Activated CD8-positive, alpha-beta memory T cell treated with anti-CD3 and anti-CD28 coated beads for 4 hours (primary cell): ENCODE data around the gene LCP1.
A peak's percentile ranks its signal among the peaks of the same experiment; 100 is the strongest.
"Not testable (repeated sequence)": the region's sequence is repeated elsewhere in the genome, so short reads cannot be mapped to it uniquely, and the experiment has no call there.

Experiments used
- DNase-seq, 2 donors: peaks; one replicate each; pipeline ENCODE4 v3.0.0-alpha.2; 2020; ENCODE audit warnings: low read depth in 2 of 2

LCP1 gene, protein sequence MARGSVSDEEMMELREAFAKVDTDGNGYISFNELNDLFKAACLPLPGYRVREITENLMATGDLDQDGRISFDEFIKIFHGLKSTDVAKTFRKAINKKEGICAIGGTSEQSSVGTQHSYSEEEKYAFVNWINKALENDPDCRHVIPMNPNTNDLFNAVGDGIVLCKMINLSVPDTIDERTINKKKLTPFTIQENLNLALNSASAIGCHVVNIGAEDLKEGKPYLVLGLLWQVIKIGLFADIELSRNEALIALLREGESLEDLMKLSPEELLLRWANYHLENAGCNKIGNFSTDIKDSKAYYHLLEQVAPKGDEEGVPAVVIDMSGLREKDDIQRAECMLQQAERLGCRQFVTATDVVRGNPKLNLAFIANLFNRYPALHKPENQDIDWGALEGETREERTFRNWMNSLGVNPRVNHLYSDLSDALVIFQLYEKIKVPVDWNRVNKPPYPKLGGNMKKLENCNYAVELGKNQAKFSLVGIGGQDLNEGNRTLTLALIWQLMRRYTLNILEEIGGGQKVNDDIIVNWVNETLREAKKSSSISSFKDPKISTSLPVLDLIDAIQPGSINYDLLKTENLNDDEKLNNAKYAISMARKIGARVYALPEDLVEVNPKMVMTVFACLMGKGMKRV

DNA sequence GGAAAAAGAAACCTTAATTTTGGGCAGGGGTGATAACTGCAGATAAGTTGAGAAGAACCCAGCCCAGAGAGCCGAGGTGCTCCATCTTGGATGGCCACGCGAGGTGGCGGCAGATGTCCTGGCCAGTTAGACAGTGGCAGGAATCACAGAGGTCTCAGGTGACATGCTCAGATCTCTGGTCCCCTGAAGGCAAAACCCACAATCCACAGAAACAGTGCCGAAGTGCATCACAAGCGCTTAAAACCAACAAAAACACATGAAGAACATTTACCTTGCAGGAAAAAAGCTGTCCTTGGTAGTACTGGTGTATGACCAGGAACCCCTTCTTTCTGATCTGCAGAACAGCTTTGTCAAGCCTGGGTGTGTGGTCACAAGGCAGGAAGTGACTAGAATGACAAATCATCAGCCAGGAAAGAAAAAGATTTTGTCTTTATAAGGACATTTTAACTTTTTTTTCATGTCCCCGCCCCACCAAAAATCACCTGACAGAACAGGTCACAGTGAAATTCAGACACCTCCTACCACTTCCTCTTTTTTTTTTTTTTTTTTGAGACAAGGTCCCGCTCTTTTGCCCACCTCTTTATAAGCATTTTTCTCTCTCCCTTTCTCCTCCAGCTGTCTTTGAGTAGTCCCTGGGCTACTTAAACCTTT lies at the start of gene LCP1:
TSS of gene LCP1 (minus strand) at position 338 of the 651 bp plus-strand sequence. CDS start 22,515 bp downstream, outside the sequence.
- DNase-seq, result peak; percentile 62 to 75

DNA sequence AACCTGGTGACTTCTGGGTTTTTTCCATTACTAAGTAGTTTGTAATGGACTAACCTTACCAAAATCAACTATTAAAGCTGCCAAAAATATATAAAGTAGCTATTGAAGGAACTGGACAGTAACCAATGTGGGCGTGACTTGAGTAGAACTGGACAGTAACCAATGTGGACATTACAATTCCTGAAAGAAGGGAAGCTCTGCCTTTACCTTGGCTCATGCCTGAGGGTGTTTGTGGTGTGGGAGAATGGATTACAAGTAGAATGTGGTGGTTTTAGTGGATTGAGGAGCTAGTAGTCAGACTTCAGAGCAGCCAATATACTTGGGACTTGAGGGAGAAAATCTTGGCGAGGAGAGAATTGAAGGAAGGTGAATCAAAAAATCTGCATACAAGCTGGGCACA lies 47.3 kb upstream of the LCP1 start:
- no peak for DNase-seq

DNA sequence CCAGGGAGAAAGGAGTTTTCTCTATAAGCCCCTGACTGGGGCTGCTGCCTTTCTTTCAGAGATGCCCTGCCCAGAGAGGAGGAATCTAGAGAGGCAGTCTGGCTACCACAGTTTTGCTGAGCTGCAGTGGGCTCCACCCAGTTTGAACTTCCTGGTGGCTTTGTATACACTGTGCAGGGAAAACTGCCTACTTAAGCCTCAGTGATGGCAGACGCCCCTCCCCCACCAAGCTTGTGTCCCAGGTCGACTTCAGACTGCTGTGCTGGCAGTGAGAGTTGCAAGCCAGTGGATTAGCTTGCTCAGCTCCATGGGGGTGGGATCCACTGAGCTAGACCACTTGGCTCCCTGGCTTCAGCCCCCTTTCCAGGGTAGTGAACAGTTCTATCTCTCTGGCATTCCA lies 38.3 kb upstream of the LCP1 start:
- DNase-seq, result not testable (repeated sequence)

DNA sequence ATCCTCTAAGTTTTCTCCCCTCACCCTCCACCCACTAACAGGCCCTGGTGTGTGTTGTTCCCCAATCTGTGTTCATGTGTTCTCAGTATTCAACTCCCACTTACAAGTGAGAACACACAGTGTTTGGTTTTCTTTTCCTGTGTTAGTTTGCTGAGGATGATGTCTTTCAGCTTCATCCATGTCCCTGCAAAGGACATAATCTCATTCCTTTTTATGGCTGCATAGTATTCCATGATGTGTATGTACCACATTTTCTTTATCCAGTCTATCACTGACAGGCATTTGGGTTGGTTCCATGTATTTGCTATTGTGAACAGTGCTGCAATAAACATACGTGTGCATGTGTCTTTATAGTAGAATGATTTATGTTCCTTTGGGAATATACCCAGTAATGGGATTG lies 32.8 kb upstream of the LCP1 start:
- DNase-seq, result not testable (repeated sequence)

DNA sequence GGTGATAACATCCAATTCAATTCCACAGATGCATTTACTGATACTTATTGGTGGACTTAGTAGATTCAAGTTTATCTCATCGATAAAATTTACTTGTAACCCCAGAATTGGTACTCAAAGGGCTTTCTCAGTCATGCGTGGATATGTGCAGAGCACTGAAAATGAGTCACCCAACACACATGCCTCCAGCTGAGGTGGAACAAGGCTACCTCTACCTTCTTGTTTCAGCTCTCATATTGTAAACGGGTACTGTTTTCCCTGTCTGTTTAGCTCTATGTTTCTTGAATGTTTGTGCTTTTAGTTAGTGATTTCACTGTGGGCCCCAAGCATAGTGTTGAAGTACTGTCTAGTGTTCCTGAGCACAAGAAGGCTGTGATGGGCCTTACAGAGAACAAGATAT lies 31.3 kb upstream of the LCP1 start:
- DNase-seq, result no peak

DNA sequence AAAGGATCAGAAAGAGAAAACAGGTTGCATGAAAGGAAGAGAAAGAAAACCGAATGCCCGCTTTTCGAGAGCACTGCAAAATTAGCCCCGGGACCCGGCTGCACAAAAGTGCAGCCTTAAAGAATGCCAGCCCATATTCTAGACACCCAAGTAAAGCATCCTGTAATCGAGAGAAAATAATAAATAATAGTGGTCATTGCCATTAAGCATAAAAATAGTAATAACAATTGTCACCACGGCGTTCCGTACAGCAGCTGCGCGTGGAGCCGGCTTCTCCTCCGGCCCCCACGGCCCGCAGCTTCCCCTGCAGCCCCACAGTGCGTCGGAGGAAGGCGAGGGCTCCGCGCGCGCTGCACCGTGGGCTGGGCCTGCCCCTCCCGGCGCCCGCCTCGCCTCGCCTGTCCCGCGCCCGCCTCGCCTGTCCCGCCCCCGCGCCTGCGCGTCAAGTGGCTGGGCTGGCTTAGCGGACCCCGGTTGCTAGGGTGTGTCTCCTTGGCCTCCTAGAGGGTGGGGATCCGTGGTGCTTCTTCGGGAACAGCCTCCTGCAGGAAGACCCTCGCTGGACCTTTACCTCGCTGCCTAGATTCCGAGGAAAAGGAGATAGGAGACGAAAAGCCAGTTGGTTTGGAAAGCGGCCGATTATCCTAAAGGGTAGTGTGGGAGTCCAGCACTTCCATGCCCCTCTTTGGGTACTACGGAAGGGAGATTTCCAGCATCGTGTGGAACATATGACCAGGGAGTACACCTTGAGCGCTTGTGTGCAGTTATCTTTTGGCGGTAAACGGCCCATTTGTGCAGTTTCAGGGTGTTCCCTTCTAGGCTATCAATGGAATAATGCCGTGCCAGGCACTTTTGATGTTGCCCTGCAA lies 29.7 kb upstream of the LCP1 start, which contains the start of gene LRRC63:
TSS of gene LRRC63 (plus strand) at position 446 of the 869 bp plus-strand sequence. CDS start 1,107 bp downstream, outside the sequence.
- DNase-seq, result peak; percentile 68 to 73

DNA sequence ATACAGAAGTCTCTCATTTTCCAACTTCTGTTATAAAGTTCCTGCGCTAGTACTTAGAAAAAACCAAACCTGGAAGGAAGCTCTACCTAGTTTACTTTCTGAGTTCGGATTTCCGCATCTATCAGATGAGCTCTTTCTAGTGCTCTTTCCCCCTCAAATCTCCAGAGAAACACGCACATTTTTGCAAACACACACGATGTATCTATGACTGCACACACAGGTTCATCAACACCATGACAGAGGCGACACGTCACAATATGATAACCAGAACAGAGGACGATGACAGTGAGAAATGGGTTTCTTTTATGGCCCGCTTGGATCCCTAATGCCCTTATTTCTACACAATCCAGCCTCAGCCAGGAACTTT lies 29.1 kb upstream of the LCP1 start:
- no peak for DNase-seq

DNA sequence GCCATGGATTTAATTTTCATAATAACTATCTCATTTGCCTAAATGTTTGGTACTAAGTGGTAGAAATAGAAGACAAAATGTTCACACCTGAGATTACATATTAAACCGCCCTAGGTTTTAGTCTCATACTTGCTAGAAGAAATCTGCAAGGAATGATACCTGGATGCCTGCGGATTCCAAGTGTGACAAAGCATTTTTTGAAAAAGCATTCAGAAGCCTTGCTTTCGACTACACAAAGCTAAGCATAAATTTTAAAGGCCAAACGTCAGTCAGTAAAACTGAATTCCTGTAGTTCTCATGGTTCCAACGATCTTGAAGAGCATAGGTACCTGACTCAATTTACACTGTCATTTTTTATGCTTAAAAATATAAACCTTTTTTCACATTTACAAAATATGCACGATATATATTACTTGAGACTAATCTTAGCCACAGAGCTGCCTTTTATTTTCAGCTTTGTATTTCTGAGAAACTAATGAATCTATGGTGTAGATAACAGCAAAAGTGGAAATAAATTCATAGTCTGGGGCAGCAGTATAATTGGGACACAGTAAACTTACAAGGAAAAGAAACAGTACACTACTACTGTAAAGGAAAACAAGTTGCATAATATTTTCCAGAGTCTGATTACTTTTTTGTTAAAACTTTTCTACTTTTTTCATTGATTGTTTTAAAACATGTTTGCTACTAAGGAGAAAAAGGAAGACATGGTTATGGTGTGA lies 28.5 kb upstream of the LCP1 start:
- no peak for DNase-seq

DNA sequence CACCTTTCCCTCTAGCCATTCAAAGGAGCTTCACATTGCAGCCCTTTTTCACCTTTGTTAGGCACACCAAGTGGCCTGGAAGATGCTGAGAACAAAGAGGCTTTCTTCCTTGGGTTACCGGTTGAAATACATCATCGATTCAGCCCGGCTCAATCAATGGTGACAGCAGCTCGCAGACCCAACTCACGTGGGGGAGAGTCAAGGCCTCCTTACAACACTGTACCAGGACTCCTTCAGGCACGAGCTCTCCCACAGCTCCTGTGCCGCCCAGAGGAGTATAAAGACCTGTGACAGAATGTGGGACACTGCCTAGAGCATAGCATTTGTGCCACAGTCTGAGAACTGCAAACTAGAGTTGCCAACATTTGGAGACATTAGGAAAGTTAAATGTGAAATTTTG lies 25.9 kb upstream of the LCP1 start:
- no peak for DNase-seq

DNA sequence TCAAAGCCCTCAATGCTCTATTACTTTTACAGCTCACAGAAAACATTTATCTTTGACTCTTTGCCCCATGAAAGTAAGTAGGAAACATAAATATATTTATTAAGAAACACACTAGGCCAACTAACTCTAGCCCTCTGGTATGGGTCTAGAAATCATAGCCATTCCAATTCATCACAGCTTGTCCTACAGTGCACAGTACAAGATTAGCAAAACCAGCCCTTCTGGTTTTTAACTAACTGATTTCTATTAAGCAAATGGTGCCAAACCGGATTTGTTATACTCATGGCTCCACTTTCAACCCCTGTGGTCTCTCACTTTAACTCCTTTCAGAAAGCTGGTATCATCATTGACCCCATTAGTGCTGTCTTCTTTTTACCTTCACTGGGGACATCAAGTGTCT lies 24.2 kb upstream of the LCP1 start:
- DNase-seq, result no peak

DNA sequence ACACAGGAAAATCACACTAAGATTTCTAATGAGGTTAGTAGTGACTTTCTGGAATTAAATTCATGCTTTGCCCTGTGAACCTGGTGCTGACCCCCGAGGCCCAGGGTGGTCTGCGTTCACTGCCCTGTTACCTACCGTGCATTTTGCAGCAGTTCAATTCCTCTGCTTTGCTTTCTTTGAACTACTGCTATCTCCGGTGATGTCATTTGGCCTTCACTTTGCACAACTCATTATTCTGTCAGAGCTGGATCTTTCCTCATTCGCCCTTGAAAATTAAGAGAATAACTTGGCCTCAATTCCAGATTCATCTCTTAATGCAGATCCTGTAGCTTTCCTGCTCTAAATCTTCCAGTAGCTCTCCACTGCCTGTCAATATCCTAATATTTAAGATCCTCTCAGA lies 21.0 kb upstream of the LCP1 start:
- no peak for DNase-seq

DNA sequence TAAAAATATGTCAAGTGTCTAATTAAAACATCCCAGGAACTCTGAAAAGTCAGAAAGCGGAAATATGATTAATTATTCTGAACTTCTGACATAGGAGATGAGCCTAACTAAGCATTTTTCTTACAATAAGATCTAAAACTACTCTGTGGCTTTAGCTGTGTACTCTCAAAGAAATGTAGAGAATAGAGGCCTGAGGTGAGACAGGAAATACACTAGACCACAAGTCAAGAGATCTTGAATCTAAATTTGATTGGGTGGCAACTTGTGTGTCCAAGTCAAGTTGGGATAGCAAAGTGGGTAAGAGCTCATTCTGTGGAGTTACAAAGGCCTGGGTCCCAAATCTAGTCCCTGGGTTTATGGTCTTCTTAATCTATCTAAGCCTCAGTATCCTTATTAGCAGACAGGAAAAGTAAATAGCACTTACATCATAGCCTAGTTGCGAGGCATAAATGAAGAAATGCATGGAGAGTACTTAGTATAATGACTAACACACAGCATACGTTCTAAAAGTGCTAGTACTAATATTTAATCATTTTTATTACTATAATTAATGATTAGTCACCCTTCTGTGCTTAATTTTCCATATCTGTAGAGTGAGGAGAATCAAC lies 20.3 kb upstream of the LCP1 start:
- DNase-seq, result no peak

DNA sequence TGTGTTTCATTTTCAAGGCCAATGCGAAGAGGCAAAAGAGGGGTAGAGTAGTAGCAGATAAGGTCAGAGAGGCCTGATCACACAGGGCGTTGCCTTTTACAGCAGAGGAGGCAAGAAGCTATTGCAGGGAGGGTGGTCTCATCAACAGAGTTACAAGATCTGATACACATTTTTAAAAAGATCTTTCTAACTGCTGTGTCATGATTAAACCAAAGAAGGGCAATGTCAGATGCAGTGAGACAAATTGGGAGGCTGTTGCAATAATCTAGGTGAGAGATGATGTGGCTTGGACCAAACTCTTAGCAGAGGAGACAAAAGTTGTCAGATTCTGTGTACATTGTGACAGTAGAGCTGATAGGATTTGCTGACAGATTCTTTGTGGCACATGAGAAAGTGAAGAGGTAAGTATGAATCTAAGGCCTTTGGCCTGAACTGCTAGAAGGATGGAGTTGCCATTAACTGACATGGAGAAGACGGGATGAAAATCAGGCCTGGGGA lies 16.8 kb upstream of the LCP1 start:
- DNase-seq, result no peak

DNA sequence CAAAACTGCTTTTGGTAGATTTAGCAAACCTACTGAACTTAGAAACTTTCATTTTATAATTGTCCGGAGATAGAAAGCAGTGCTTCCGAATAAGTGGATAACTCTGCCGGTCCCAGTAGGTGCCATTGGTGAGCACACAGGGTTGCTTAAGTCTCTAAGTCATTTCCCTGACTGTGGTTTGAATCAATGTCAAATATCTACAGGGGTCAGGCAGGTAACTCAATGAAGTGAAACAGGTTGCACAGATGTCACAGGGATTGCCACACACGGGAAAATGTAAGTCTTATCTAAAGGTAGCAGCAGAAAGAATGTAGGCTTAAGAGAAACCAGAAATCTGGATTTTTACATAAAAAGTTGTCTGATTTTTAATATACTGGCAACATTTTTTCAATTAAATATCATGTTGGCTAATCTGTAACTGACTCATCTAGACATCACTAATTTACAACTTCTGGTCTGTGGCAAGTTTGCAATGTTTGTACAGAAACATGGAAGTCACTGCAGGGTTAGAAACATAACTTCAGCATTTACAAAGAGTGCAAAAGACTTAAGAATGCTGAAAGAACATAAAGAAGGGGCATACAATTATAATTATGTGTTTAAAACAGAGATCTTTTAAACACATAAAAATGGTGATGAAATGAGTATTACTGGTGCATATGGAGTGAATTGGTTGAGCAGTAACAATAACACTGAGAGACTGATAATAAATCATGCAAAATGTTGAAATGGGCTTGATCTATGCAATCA lies 15.5 kb upstream of the LCP1 start:
- no peak for DNase-seq

DNA sequence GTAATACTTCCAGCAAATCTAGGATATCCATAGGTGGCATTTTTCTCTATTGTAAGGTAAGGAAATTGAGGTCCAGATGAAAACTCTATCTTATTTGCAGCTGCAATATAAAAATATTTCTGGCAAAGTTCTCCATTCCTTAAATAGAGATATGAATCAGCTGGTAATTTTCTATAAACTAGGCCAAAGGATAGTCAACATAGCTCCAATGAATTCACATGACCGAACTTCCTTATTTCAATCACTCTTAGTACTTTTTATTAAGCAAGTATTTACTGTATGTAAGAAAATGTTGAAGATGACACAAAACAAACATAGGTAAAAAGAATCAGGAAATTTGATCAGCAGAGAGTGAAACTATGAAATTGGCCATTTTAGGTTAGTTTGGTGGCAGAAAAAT lies 13.0 kb upstream of the LCP1 start:
- DNase-seq, result no peak

DNA sequence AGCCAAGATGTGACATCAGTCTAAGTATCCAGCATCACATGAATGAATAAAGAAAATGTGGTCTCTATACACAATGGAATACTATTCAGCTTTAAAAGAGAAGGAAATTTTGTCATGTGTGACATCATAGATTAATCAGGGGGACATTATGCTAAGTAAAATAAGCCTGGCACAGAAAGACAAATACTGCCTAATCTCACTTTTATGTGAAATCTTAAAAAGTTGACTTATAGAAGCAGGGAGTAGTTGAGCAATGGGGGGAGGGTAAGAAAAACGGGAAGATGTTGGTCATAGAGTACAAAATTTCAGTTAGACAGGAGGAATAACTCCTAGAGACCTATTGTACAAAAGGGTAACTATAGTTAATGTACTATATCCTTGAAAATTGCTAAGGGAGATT lies 10.4 kb upstream of the LCP1 start:
- no peak for DNase-seq

DNA sequence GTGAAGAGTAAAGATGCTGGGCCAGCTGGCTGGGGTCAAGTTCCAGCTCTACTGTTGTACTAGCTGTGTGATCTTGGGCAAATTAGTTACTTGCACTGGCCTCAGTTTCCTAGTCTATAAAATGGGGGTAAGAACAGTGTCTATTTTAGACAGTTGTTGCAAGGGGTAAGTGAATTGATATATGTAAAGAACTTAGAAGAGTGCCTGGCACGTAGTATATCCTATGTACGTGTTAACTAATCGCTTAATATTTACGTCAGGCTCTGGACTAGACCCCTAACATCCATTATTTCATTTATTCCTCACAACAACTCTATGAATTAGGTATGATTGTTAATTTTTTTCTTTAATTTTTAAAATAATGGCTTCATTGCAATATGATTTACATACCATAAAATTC lies 3.7 kb upstream of the LCP1 start:
- DNase-seq, result no peak

DNA sequence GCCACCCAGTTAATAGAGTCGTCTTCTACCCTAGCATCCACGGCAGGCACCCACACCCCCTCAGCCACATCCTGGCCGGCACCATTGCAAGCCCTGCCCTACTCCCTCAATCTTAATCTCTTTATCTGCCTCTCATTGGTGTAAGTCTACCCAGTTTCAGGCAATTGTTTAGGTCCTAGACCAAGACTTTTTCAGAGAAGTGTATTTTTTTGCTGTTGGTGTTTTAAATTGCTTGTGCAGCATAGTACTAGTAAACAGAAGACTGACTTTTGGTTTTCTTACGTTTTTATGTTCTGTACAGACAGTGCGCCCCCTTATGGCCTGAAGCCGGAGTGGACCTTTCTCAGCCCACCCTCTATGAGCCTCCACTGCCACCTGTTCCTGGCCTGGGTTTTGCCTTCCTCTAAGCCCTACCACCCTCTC lies 2.3 kb upstream of the LCP1 start:
- peak; percentile 54 to 64 for DNase-seq

DNA sequence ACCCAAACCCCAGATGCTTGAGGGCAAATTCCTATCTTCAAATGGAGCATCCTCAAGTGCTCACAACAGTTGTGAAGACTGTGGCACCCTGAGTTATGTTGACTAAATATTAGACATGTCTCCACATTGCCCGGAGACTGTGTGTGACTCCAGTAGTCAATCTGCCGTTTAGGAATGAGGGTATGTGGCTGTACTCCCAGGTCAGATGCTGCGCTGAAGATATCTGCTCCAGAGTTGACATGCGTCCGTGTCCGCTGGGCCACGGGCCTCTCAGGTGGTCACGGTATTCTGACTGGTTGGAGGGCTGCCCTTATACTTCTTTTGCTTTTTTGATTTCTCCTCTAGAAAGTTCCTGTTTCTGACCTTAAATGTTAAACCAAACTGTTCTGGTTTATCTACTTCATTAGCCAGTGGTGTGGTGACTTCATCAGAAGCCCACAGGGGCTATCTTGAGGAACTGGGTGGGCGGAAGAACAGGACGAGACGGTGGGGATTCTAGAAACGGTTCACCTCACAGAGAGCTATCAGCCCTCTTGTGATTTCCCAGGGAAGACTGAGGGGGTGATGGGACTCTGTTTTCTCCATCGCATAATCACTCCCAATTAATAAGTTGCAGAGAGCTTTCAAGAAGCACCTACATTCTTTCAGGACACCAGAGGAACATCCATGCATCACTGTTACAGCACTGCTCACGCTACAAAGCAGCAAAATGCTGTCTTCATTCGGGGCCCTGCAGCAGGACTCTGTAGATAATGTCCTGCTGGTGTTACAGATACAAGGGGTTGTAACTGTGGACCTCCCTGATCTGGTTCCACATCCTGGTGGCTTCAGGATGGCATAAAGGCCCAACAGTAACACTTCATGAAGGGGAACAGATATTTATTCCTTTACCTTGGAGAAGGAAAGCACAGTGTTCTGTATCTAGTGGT lies 1.3 kb upstream of the LCP1 start:
- DNase-seq, result no peak
